ENCODE measurements around the gene MYCBPAP. TPM values are rescaled to one million over a fixed set of nuclear protein-coding genes. Genes with fewer than 3 reads are reported as not detected.
A peak's percentile ranks its signal among the peaks of the same experiment; 100 is the strongest.

Gene MYCBPAP
- total RNA-seq, 2 experiments from 2014 or later = 0.78 to 1.5 TPM

- H3K4me1 Mint-ChIP-seq (ENCODE audit: low read depth) = peaks cover 27% of the 10 kb centered on the region
- Histone ChIP-seq H3K9me3 (ENCODE audit: control insufficient read depth in 1 of 2, insufficient read depth in 1 of 2, low read length in 2 of 2) (peaks cover 0 to 24% of the 10 kb centered on the region in 2 experiments), H3K27me3 (ENCODE audit: control insufficient read depth in 1 of 2, insufficient read depth in 2 of 2, low read length in 2 of 2) (peaks cover 50 to 51% of the 10 kb centered on the region in 2 experiments), H3K36me3 (ENCODE audit: insufficient read depth, low read length) (no peaks in the 10 kb centered on the region), H3K4me1 (ENCODE audit: insufficient read depth, low read length) (peaks cover 41% of the 10 kb centered on the region), H3K4me3 (ENCODE audit: low read length) (peak overlapping the region; percentile 60), H3K27ac (ENCODE audit: low read depth in 1 of 2, low read length in 2 of 2) (no peak overlapping the region)
- H3K4me3 Mint-ChIP-seq = peak overlapping the region; percentile 45
- H3K27me3 Mint-ChIP-seq = peaks cover 60% of the 10 kb centered on the region
- intact Hi-C loops (cut with DNase I, micrococcal nuclease) = loop anchor here in 1 of 2 experiments (5.0 kb wide), 1 partner anchor 136 kb away; no protein-coding TSS in a partner anchor
- no peak for TF ChIP-seq CTCF (IDR thresholded peaks at IDR 0.05)
- DNase-seq (no peak), ATAC-seq (ENCODE audit: poor library complexity) (no peak)
- H3K27ac Mint-ChIP-seq = no peak overlapping the region
- H3K36me3 Mint-ChIP-seq (ENCODE audit: low read depth) = no peaks in the 10 kb centered on the region
- H3K9me3 Mint-ChIP-seq = no peaks in the 10 kb centered on the region
- POLR2A ChIA-PET = no interaction called here
- CTCF ChIA-PET = no interaction called here
Observed at GRCh38 chr17:50558581-50558940, 50.3 kb downstream of the MYCBPAP start.

GRCh38 chr17:50558941-50559614 lies 50.8 kb downstream of the MYCBPAP start:
- Mint-ChIP-seq H3K9me3 (no peaks in the 10 kb centered on the region), H3K36me3 (ENCODE audit: low read depth) (no peaks in the 10 kb centered on the region), H3K4me1 (ENCODE audit: low read depth) (peaks cover 27% of the 10 kb centered on the region), H3K27ac (no peak overlapping the region), H3K4me3 (peak overlapping the region; percentile 82), H3K27me3 (peaks cover 65% of the 10 kb centered on the region)
- Histone ChIP-seq H3K27ac (ENCODE audit: low read depth in 1 of 2, low read length in 2 of 2) (no peak overlapping the region), H3K4me3 (ENCODE audit: low read length) (peak overlapping the region; percentile 60), H3K36me3 (ENCODE audit: insufficient read depth, low read length) (no peaks in the 10 kb centered on the region), H3K27me3 (ENCODE audit: control insufficient read depth in 1 of 2, insufficient read depth in 2 of 2, low read length in 2 of 2) (peaks cover 54 to 56% of the 10 kb centered on the region in 2 experiments), H3K9me3 (ENCODE audit: control insufficient read depth in 1 of 2, insufficient read depth in 1 of 2, low read length in 2 of 2) (peaks cover 0 to 24% of the 10 kb centered on the region in 2 experiments), H3K4me1 (ENCODE audit: insufficient read depth, low read length) (peaks cover 41% of the 10 kb centered on the region)
- ChIA-PET CTCF (interaction anchor here (0.9 kb wide), 1 partner anchor 27 kb away, joined by 3 read pairs; the partner anchor contains the start of gene EPN3), POLR2A (interaction anchor here (4.5 kb wide), 1 partner anchor 17 kb away, joined by 19 read pairs; no protein-coding TSS in a partner anchor)
- intact Hi-C loops (cut with DNase I, micrococcal nuclease) = loop anchor here in 1 of 2 experiments (5.0 kb wide), 1 partner anchor 137 kb away; no protein-coding TSS in a partner anchor
- no peak for TF ChIP-seq CTCF (IDR thresholded peaks at IDR 0.05)
- peak; percentile 15 for ATAC-seq (ENCODE audit: poor library complexity)
- peak in 3 of 14 experiments; percentile 39 to 48 (median 43) for DNase-seq

GRCh38 chr17:50559674-50560184 lies 51.5 kb downstream of the MYCBPAP start:
- H3K27me3 Mint-ChIP-seq = peaks cover 71% of the 10 kb centered on the region
- ATAC-seq (ENCODE audit: poor library complexity) = no peak
- ChIA-PET POLR2A (interaction anchor here (1.2 to 4.5 kb wide), 3 partner anchors 9 to 160 kb away, joined by 4 to 19 read pairs (median 7); partner anchors contain the start of gene LUC7L3), CTCF (interaction anchor here (0.9 to 1.3 kb wide), 3 partner anchors 13 to 56 kb away, joined by 3 to 5 read pairs (median 3); partner anchors contain the start of genes EPN3 and SPATA20)
- no peak overlapping the region for H3K27ac Mint-ChIP-seq
- peak overlapping the region; percentile 60 for H3K4me3 ChIP-seq (ENCODE audit: low read length)
- peak overlapping the region; percentile 85 for H3K4me3 Mint-ChIP-seq
- no peaks in the 10 kb centered on the region for H3K36me3 Mint-ChIP-seq (ENCODE audit: low read depth)
- H3K9me3 ChIP-seq (ENCODE audit: control insufficient read depth in 1 of 2, insufficient read depth in 1 of 2, low read length in 2 of 2) = peaks cover 0 to 24% of the 10 kb centered on the region in 2 experiments
- H3K4me1 Mint-ChIP-seq (ENCODE audit: low read depth) = peaks cover 27% of the 10 kb centered on the region
- intact Hi-C loops (cut with DNase I, micrococcal nuclease) = loop anchor here in 1 of 2 experiments (5.0 kb wide), 1 partner anchor 137 kb away; no protein-coding TSS in a partner anchor
- peaks cover 60 to 63% of the 10 kb centered on the region in 2 experiments for H3K27me3 ChIP-seq (ENCODE audit: control insufficient read depth in 1 of 2, insufficient read depth in 2 of 2, low read length in 2 of 2)
- no peak overlapping the region for H3K27ac ChIP-seq (ENCODE audit: low read depth in 1 of 2, low read length in 2 of 2)
- TF ChIP-seq CTCF (IDR thresholded peaks at IDR 0.05) = no peak
- peak in 3 of 14 experiments; percentile 46 to 59 (median 50) for DNase-seq
- H3K9me3 Mint-ChIP-seq = no peaks in the 10 kb centered on the region
- H3K4me1 ChIP-seq (ENCODE audit: insufficient read depth, low read length) = peaks cover 41% of the 10 kb centered on the region
- H3K36me3 ChIP-seq (ENCODE audit: insufficient read depth, low read length) = no peaks in the 10 kb centered on the region

All from CD4-positive, alpha-beta T cell (primary cell).